GM12878 (cell line): ENCODE results near the gene MRPS14. TPM values are rescaled to one million over a fixed set of nuclear protein-coding genes. Genes with fewer than 3 reads are reported as not detected.

Experiments
- ATF7 ChIP-seq: fragments of 450-650 bp; IDR thresholded peaks from 2 replicates; pipeline ENCODE4 v1.6.1; 2016; ENCODE audit warnings: low read depth, mild to moderate bottlenecking
- BHLHE40 ChIP-seq, 2 experiments: fragments of 450-650 bp in 1 of 2; IDR thresholded peaks; 2 replicates each; pipeline ENCODE4 v1.6.1; 2011 to 2017; ENCODE audit warnings: low read depth in 2 of 2, borderline replicate concordance in 1 of 2, improper control_type of control experiment in 1 of 2, low read length in 1 of 2, mild to moderate bottlenecking in 1 of 2
- CHD2 ChIP-seq: IDR thresholded peaks from 2 replicates; pipeline ENCODE4 v1.6.1; 2011; ENCODE audit warnings: low read depth, low read length, improper control_type of control experiment, borderline replicate concordance
- GABPA ChIP-seq: IDR thresholded peaks from 2 replicates; pipeline ENCODE4 v1.6.1; 2014; ENCODE audit warnings: antibody characterized with exemption, low read depth, mild to moderate bottlenecking, inconsistent platforms
- HCFC1 ChIP-seq: fragments of 150-350 bp; IDR thresholded peaks from 2 replicates; pipeline ENCODE4 v1.6.1; 2014; ENCODE audit warnings: low read length
- HDAC6 ChIP-seq: fragments of 200-600 bp; sonication (generic); IDR thresholded peaks from one replicate; pipeline ENCODE4 v1.8.0; 2017; ENCODE audit warnings: antibody characterized with exemption; ENCODE audit not compliant: unreplicated experiment
- IKZF1 ChIP-seq: fragments of 450-650 bp; conservative IDR thresholded peaks from 2 replicates; pipeline ENCODE4 v1.6.1; 2017; ENCODE audit warnings: antibody characterized with exemption, mild to moderate bottlenecking
- MEF2B ChIP-seq: fragments of 450-650 bp; IDR thresholded peaks from 2 replicates; pipeline ENCODE4 v1.6.1; 2018; ENCODE audit warnings: mild to moderate bottlenecking, moderate library complexity; ENCODE audit not compliant: partially characterized antibody, poor library complexity, severe bottlenecking
- NFYB ChIP-seq: IDR thresholded peaks from 2 replicates; pipeline ENCODE4 v1.6.1; 2011; ENCODE audit warnings: low read depth, mild to moderate bottlenecking, low read length, improper control_type of control experiment, moderate library complexity; ENCODE audit not compliant: insufficient read depth
- PAX5 ChIP-seq: IDR thresholded peaks from 2 replicates; pipeline ENCODE4 v1.6.1; 2011; ENCODE audit warnings: low read depth, low read length, borderline replicate concordance
- POLR2AphosphoS2 ChIP-seq: IDR thresholded peaks from 2 replicates; pipeline ENCODE4 v1.6.1; 2011; ENCODE audit warnings: low read depth, mild to moderate bottlenecking, low read length, improper control_type of control experiment, moderate library complexity
- RAD51 ChIP-seq: fragments of 450-650 bp; IDR thresholded peaks from 2 replicates; pipeline ENCODE4 v1.6.1; 2016; ENCODE audit warnings: moderate library complexity, mild to moderate bottlenecking, inconsistent platforms
- SREBF2 ChIP-seq: IDR thresholded peaks from 2 replicates; pipeline ENCODE4 v1.6.1; 2012; ENCODE audit warnings: mild to moderate bottlenecking, low read length
- WRNIP1 ChIP-seq: IDR thresholded peaks from 2 replicates; pipeline ENCODE4 v1.6.1; 2011; ENCODE audit warnings: low read depth, low read length, improper control_type of control experiment, borderline replicate concordance
- YBX1 ChIP-seq: fragments of 450-650 bp; IDR thresholded peaks from 2 replicates; pipeline ENCODE4 v1.6.1; 2016; ENCODE audit warnings: antibody characterized with exemption
- ZNF24 ChIP-seq: fragments of 450-650 bp; IDR thresholded peaks from 2 replicates; pipeline ENCODE4 v1.6.1; 2017; ENCODE audit warnings: antibody characterized with exemption, mild to moderate bottlenecking
- ZNF274 ChIP-seq: IDR thresholded peaks from one replicate; pipeline ENCODE4 v1.8.0; 2011; ENCODE audit not compliant: insufficient read length, insufficient read depth
- polyA plus RNA-seq, 11 experiments: library from polyadenylated mRNA; depleted of rRNA in 4 of 11; unstranded in 6 of 11; stranded (reverse) in 5 of 11; fragments of >200 nt; fragmentation: Nextera tagmentation in 4 of 11; fragmentation: Illumina TruSeq in 1 of 11; extraction: Ambion mirVana in 4 of 11; extraction: Trizol in 1 of 11; gene quantifications; 1 replicate in 1 of 11; 2 replicates in 10 of 11; pipeline versions ENCODE4 v1.2.1 to v1.2.3, GENCODE V29; 2011 to 2016; ENCODE audit warnings: inconsistent platforms in 2 of 11, missing spikeins in 2 of 11, low read depth in 1 of 11
- total RNA-seq, 4 experiments: library from RNA; depleted of rRNA in 3 of 4; stranded (reverse); fragments of >200 nt in 3 of 4; fragmentation: Illumina TruSeq in 1 of 4; extraction: Trizol in 1 of 4; gene quantifications; 2 replicates each; pipeline versions ENCODE4 v1.2.1 to v1.2.3, GENCODE V29; 2013 to 2021
- TF ChIP-seq, protein P1 (sequence below): fragments of 450-650 bp; conservative IDR thresholded peaks from 2 replicates; pipeline ENCODE4 v1.6.1; 2017; ENCODE audit warnings: mild to moderate bottlenecking, moderate library complexity
- TF ChIP-seq, protein P2 (sequence below): IDR thresholded peaks from 2 replicates; pipeline ENCODE4 v1.6.1; 2011; ENCODE audit warnings: low read depth, low read length, improper control_type of control experiment, borderline replicate concordance
- TF ChIP-seq, protein P3 (sequence below): fragments of 450-650 bp; IDR thresholded peaks from 2 replicates; pipeline ENCODE4 v1.6.1; 2018; ENCODE audit warnings: borderline replicate concordance, mild to moderate bottlenecking; ENCODE audit not compliant: partially characterized antibody
- TF ChIP-seq, protein P4 (sequence below): fragments of 150-350 bp; IDR thresholded peaks from 2 replicates; pipeline ENCODE4 v1.6.1; 2016; ENCODE audit warnings: low read depth, low read length

MRPS14 gene
- total and polyA plus RNA-seq, 10 of the 15 experiments (the other 5 are each of a cell fraction or from before 2014, with no cell fraction given): 31.1 to 224 (median 50.4) TPM

DNA sequence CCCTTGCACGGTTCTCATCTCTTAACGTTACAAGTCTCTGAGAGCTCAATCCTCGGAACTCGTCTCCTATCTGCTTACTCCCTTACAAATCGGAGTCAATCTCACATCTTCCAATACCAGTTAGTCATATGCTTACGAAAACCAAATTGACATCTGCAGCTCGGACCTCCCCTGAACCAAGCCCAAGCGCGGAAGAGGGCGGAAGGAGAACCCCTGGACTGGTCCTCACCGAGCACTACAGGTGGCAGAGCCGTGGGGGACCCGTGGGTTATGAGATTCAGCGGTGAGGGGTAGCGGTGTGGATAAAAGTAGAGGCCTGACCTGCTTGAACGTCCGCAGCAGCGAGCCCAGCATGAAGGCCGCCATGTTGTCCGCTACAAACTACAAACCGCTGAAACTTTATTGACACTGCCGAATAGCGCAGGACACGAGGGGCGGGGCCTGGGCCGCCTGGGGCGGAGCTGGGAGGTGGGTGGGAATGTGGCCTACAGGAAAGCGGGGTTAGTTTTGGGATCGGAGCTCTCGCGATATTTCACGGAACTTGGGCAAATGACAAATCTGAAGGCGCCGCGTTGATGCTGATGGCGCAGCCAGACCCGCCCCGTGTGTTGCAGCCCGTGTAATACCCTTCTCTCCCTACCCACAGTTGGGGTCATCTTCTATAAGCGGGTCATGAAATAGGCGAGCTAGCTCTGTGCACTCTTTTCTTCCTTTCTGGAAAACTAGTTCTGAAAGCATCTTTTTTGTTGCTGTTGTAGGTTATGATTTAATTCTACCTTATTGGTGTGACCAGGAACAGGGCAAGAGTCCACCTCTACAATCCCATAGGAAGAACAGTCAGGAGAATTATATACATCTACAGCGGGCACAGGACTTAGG lies at the start of gene MRPS14 (continued):
- no peak for TF ChIP-seq GABPA
- no peak for TF ChIP-seq NFYB
- TF ChIP-seq, protein P1, sequence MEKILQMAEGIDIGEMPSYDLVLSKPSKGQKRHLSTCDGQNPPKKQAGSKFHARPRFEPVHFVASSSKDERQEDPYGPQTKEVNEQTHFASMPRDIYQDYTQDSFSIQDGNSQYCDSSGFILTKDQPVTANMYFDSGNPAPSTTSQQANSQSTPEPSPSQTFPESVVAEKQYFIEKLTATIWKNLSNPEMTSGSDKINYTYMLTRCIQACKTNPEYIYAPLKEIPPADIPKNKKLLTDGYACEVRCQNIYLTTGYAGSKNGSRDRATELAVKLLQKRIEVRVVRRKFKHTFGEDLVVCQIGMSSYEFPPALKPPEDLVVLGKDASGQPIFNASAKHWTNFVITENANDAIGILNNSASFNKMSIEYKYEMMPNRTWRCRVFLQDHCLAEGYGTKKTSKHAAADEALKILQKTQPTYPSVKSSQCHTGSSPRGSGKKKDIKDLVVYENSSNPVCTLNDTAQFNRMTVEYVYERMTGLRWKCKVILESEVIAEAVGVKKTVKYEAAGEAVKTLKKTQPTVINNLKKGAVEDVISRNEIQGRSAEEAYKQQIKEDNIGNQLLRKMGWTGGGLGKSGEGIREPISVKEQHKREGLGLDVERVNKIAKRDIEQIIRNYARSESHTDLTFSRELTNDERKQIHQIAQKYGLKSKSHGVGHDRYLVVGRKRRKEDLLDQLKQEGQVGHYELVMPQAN: peak; percentile 67
- TF ChIP-seq CHD2: peak; percentile 97
- TF ChIP-seq, protein P2, sequence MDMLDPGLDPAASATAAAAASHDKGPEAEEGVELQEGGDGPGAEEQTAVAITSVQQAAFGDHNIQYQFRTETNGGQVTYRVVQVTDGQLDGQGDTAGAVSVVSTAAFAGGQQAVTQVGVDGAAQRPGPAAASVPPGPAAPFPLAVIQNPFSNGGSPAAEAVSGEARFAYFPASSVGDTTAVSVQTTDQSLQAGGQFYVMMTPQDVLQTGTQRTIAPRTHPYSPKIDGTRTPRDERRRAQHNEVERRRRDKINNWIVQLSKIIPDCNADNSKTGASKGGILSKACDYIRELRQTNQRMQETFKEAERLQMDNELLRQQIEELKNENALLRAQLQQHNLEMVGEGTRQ: no peak; the same call in 1 of the 2 replicates
- no peak for TF ChIP-seq YBX1
- TF ChIP-seq SREBF2: no peak
- TF ChIP-seq WRNIP1: 0 out of 2 replicates have a peak, but pooled peaks have one; percentile 29
- peak; percentile 60 for TF ChIP-seq ATF7
- TF ChIP-seq, protein P3, sequence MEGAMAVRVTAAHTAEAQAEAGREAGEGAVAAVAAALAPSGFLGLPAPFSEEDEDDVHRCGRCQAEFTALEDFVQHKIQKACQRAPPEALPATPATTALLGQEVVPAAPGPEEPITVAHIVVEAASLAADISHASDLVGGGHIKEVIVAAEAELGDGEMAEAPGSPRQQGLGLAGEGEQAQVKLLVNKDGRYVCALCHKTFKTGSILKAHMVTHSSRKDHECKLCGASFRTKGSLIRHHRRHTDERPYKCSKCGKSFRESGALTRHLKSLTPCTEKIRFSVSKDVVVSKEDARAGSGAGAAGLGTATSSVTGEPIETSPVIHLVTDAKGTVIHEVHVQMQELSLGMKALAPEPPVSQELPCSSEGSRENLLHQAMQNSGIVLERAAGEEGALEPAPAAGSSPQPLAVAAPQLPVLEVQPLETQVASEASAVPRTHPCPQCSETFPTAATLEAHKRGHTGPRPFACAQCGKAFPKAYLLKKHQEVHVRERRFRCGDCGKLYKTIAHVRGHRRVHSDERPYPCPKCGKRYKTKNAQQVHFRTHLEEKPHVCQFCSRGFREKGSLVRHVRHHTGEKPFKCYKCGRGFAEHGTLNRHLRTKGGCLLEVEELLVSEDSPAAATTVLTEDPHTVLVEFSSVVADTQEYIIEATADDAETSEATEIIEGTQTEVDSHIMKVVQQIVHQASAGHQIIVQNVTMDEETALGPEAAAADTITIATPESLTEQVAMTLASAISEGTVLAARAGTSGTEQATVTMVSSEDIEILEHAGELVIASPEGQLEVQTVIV: no peak
- no peak for TF ChIP-seq MEF2B
- TF ChIP-seq PAX5: 0 out of 2 replicates have a peak, but pooled peaks have one; percentile 31
- TF ChIP-seq, protein P4, sequence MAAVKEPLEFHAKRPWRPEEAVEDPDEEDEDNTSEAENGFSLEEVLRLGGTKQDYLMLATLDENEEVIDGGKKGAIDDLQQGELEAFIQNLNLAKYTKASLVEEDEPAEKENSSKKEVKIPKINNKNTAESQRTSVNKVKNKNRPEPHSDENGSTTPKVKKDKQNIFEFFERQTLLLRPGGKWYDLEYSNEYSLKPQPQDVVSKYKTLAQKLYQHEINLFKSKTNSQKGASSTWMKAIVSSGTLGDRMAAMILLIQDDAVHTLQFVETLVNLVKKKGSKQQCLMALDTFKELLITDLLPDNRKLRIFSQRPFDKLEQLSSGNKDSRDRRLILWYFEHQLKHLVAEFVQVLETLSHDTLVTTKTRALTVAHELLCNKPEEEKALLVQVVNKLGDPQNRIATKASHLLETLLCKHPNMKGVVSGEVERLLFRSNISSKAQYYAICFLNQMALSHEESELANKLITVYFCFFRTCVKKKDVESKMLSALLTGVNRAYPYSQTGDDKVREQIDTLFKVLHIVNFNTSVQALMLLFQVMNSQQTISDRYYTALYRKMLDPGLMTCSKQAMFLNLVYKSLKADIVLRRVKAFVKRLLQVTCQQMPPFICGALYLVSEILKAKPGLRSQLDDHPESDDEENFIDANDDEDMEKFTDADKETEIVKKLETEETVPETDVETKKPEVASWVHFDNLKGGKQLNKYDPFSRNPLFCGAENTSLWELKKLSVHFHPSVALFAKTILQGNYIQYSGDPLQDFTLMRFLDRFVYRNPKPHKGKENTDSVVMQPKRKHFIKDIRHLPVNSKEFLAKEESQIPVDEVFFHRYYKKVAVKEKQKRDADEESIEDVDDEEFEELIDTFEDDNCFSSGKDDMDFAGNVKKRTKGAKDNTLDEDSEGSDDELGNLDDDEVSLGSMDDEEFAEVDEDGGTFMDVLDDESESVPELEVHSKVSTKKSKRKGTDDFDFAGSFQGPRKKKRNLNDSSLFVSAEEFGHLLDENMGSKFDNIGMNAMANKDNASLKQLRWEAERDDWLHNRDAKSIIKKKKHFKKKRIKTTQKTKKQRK: no peak
- TF ChIP-seq ZNF24: peak; percentile 41; the same call in 1 of the 2 replicates
- TF ChIP-seq HCFC1: peak; percentile 75
- TF ChIP-seq HDAC6: peak; percentile 21
- TF ChIP-seq BHLHE40 (IDR thresholded peaks at IDR 0.05; ENCODE audit: borderline replicate concordance in 1 of 2, low read depth in 2 of 2, low read length in 1 of 2): peak in 1 of 2 experiments; percentile 51; a peak in 2 of 4 replicates
- TF ChIP-seq POLR2AphosphoS2: peak; percentile 57; the same call in 1 of the 2 replicates
- no peak for TF ChIP-seq RAD51
- TF ChIP-seq IKZF1: peak; percentile 80
- TF ChIP-seq ZNF274: no peak
